GM12878 (cell line): Measurements from ENCODE around the gene CKB. TPM values are rescaled to one million over a fixed set of nuclear protein-coding genes. Genes with fewer than 3 reads are reported as not detected.

ENCODE experiments used
- ATAC-seq: fragments of 200-7000 bp; cut with Tn5 transposase; 3 replicates; pipeline ENCODE4 v1.9.1; 2020; ENCODE audit warnings: mild to moderate bottlenecking, moderate library complexity
- BruUV-seq: library from RNA; stranded (reverse); fragments of 400-500 nt; replicated peaks from 2 replicates; lab custom pipeline; 2021; lab: Mats Ljungman, UMichigan
- CTCF ChIA-PET: fragments of 300-600 bp; sonication (Branson Sonifier 250); formaldehyde crosslinking; extraction: SDS; loops from one replicate; lab custom pipeline; 2021; ENCODE audit warnings: inconsistent platforms; lab: Yijun Ruan, JAX
- POLR2A ChIA-PET: fragments of 350-600 bp; formaldehyde crosslinking; extraction: SDS; loops from one replicate; lab custom pipeline; 2021; ENCODE audit warnings: inconsistent platforms; lab: Charles Lee
- RAD21 ChIA-PET: fragments of 300-600 bp; sonication (Branson Sonifier 250); formaldehyde crosslinking; loops from one replicate; lab custom pipeline; 2023; ENCODE audit warnings: antibody characterized with exemption; ENCODE audit not compliant: unreplicated experiment; lab: Charles Lee
- SMC1A ChIA-PET: fragments of 300-600 bp; sonication (Branson Sonifier 250); formaldehyde crosslinking; loops from one replicate; lab custom pipeline; 2023; ENCODE audit not compliant: unreplicated experiment, uncharacterized antibody; lab: Charles Lee
- DNase-seq: peaks from one replicate; pipeline ENCODE4 v3.0.0-alpha.2; 2011; ENCODE audit warnings: low read depth, low spot score
- FAIRE-seq: peaks from 3 replicates; lab custom pipeline; 2011; peaks lifted over from hg19 to GRCh38; lab: Jason Lieb, UNC
- H2AFZ ChIP-seq: 2 replicates; pipeline ENCODE4 v1.6.0; 2011; ENCODE audit warnings: low read depth, low read length, control low read depth; ENCODE audit not compliant: control insufficient read depth
- H3K27ac ChIP-seq: 2 replicates; pipeline ENCODE4 v1.5.1; 2011; ENCODE audit warnings: control low read depth; ENCODE audit not compliant: control insufficient read depth, insufficient read depth
- H3K27me3 ChIP-seq, 2 experiments: replicated peaks in 1 of 2; 2 replicates each; pipeline versions ENCODE4 v1.6.0 to v1.6.1; 2011; ENCODE audit warnings: low read length in 1 of 2; ENCODE audit not compliant: control insufficient read depth in 2 of 2, insufficient read depth in 2 of 2
- H3K36me3 ChIP-seq, 2 experiments: 2 replicates each; pipeline ENCODE4 v1.5.1; 2011; ENCODE audit warnings: low read length in 1 of 2; ENCODE audit not compliant: control insufficient read depth in 2 of 2, insufficient read depth in 2 of 2
- H3K4me1 ChIP-seq: 2 replicates; pipeline ENCODE4 v1.6.1; 2011; ENCODE audit warnings: mild to moderate bottlenecking, low read length, moderate library complexity, mixed read lengths; ENCODE audit not compliant: control insufficient read depth, insufficient read depth
- H3K4me2 ChIP-seq: 2 replicates; pipeline ENCODE4 v1.6.0; 2011; ENCODE audit warnings: control low read depth; ENCODE audit not compliant: control insufficient read depth, insufficient read depth
- H3K4me3 ChIP-seq: fragments of 200-600 bp; sonication (generic); 2 replicates; pipeline ENCODE4 v1.5.1; 2016
- H3K79me2 ChIP-seq: 2 replicates; pipeline ENCODE4 v1.6.0; 2011; ENCODE audit warnings: low read length; ENCODE audit not compliant: control insufficient read depth, insufficient read depth
- H3K9ac ChIP-seq: 2 replicates; pipeline ENCODE4 v1.8.0; 2011; ENCODE audit warnings: low read length, control low read depth, mixed read lengths; ENCODE audit not compliant: control insufficient read depth, insufficient read depth
- H3K9me3 ChIP-seq: replicated peaks from 3 replicates; pipeline ENCODE4 v1.5.1; 2011; ENCODE audit warnings: mild to moderate bottlenecking, low read length; ENCODE audit not compliant: control insufficient read depth, insufficient read depth
- H4K20me1 ChIP-seq: 2 replicates; pipeline ENCODE4 v1.6.0; 2011; ENCODE audit not compliant: control insufficient read depth, insufficient read depth
- CEBPB ChIP-seq, 2 experiments: fragments of 150-350 bp in 1 of 2; IDR thresholded peaks; 2 replicates each; pipeline ENCODE4 v1.6.1; 2012 to 2014; ENCODE audit warnings: low read depth in 2 of 2, low read length in 2 of 2, borderline replicate concordance in 1 of 2, inconsistent platforms in 1 of 2
- ETV6 ChIP-seq, 2 experiments: fragments of 450-650 bp in 1 of 2; IDR thresholded peaks in 1 of 2; conservative IDR thresholded peaks in 1 of 2; 2 replicates each; pipeline ENCODE4 v1.6.1; 2014; ENCODE audit warnings: antibody characterized with exemption in 1 of 2, borderline replicate concordance in 1 of 2, low read depth in 1 of 2, mild to moderate bottlenecking in 1 of 2, moderate library complexity in 1 of 2
- FOXM1 ChIP-seq: IDR thresholded peaks from 2 replicates; pipeline ENCODE4 v1.6.1; 2012; ENCODE audit warnings: low read depth, mild to moderate bottlenecking, inconsistent platforms, low read length, moderate library complexity
- JUNB ChIP-seq: IDR thresholded peaks from 2 replicates; pipeline ENCODE4 v1.6.1; 2016; ENCODE audit warnings: antibody characterized with exemption, mild to moderate bottlenecking
- NFIC ChIP-seq: IDR thresholded peaks from 2 replicates; pipeline ENCODE4 v1.6.1; 2012; ENCODE audit warnings: low read depth, mild to moderate bottlenecking, inconsistent platforms, low read length, moderate library complexity
- RB1 ChIP-seq: fragments of 450-650 bp; formaldehyde crosslinking; IDR thresholded peaks from 2 replicates; pipeline ENCODE4 v1.6.1; 2017; ENCODE audit warnings: mild to moderate bottlenecking, borderline replicate concordance
- RUNX3 ChIP-seq: IDR thresholded peaks from 2 replicates; pipeline ENCODE4 v1.6.1; 2012; ENCODE audit warnings: low read length, inconsistent platforms
- WGBS: methylation state at CpG from one replicate; pipeline ENCODE4 v1.1.6; 2016; ENCODE audit warnings: low lambda C conversion rate; ENCODE audit not compliant: insufficient replicate concordance, insufficient coverage; ENCODE audit errors: missing lambda C conversion rate; 5-methylcytosine and 5-hydroxymethylcytosine counted together
- in situ Hi-C: fragments of 300-500 bp; cut with MboI; formaldehyde crosslinking; loops from 9 replicates; pipeline ENCODE4 v1.14.3; 2018; ENCODE audit warnings: mixed read lengths
- intact Hi-C: fragments of 100-400 bp; cut with micrococcal nuclease; formaldehyde crosslinking; loops from one replicate; pipeline ENCODE4 v1.14.2; 2022; ENCODE audit not compliant: unreplicated experiment
- polyA plus RNA-seq, 11 experiments: library from polyadenylated mRNA; depleted of rRNA in 4 of 11; unstranded in 6 of 11; stranded (reverse) in 5 of 11; fragments of >200 nt; fragmentation: Nextera tagmentation in 4 of 11; fragmentation: Illumina TruSeq in 1 of 11; extraction: Ambion mirVana in 4 of 11; extraction: Trizol in 1 of 11; gene quantifications; 1 replicate in 1 of 11; 2 replicates in 10 of 11; pipeline versions ENCODE4 v1.2.1 to v1.2.3, GENCODE V29; 2011 to 2016; ENCODE audit warnings: inconsistent platforms in 2 of 11, missing spikeins in 2 of 11, low read depth in 1 of 11
- small RNA-seq: library from RNA; depleted of rRNA; stranded (forward); fragments of <200 nt; gene quantifications from one replicate; pipeline ENCODE3, GENCODE V24; 2014
- total RNA-seq, 4 experiments: library from RNA; depleted of rRNA in 3 of 4; stranded (reverse); fragments of >200 nt in 3 of 4; fragmentation: Illumina TruSeq in 1 of 4; extraction: Trizol in 1 of 4; gene quantifications; 2 replicates each; pipeline versions ENCODE4 v1.2.1 to v1.2.3, GENCODE V29; 2013 to 2021
- TF ChIP-seq, protein P1 (sequence below): fragments of 450-650 bp; IDR thresholded peaks from 2 replicates; pipeline ENCODE4 v1.6.1; 2018; ENCODE audit warnings: mild to moderate bottlenecking, low read depth, moderate library complexity; ENCODE audit not compliant: partially characterized antibody
- TF ChIP-seq, protein P2 (sequence below): fragments of 450-650 bp; IDR thresholded peaks from 2 replicates; pipeline ENCODE4 v1.6.1; 2017; ENCODE audit warnings: mild to moderate bottlenecking, low read depth, inconsistent platforms; ENCODE audit not compliant: poor library complexity, severe bottlenecking

Gene CKB
- total and polyA plus RNA-seq, 10 of the 15 experiments (the other 5 are each of a cell fraction or from before 2014, with no cell fraction given) = 0.40 to 6.1 (median 2.3) TPM

DNA sequence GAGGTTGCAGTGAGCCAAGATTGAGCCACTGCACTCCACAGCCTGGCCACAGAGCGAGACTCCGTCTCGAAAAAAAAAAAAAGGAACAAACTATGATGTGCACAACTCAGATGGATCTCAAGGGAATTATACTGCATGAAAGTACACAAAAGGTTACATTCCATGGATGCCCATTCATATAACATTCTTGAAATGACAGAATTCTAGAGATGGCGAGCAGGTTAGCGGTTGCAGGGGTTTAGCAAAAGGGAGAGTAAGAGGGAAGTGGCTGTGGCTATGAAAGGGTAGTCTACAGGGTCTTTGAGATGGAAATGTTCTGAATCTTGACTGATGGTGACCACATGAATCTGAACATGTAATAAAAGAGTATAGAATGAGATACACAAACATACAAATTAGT, 49.7 kb downstream of the CKB start:
- Histone ChIP-seq H3K4me3 (no peak overlapping the region), H3K9me3 (no peaks in the 10 kb centered on the region), H3K4me1 (no peaks in the 10 kb centered on the region), H4K20me1 (no peaks in the 10 kb centered on the region), H3K36me3 (peaks cover 10 to 21% of the 10 kb centered on the region in 2 experiments), H2AFZ (no peak overlapping the region), H3K9ac (no peak overlapping the region), H3K27ac (no peak overlapping the region), H3K4me2 (no peak overlapping the region), H3K27me3 (no peaks in the 10 kb centered on the region), H3K79me2 (no peaks in the 10 kb centered on the region)
- ChIA-PET CTCF (no interaction called here), RAD21 (no interaction called here), SMC1A (no interaction called here), POLR2A (interaction anchor here (0.8 kb wide), 1 partner anchor 37 kb away, joined by 3 read pairs; no protein-coding TSS in a partner anchor)
- in situ Hi-C loops (no loop called here), intact Hi-C loops (no loop called here)
- BruUV-seq = no TSS peak
- DNase-seq (no peak), FAIRE-seq (no peak), ATAC-seq (no peak)
- no peak for TF ChIP-seq CEBPB (IDR thresholded peaks at IDR 0.05; ENCODE audit: borderline replicate concordance in 1 of 2, low read depth in 2 of 2, low read length in 2 of 2)
- peak; percentile 86 for TF ChIP-seq RUNX3
- TF ChIP-seq ETV6 (conservative IDR thresholded peaks at IDR 0.05 in 1 of 2, IDR thresholded peaks at IDR 0.05 in 1 of 2; ENCODE audit: borderline replicate concordance in 1 of 2, low read depth in 1 of 2) = peak in 1 of 2 experiments; percentile 51; a peak in 1 of 4 replicates
- peak; percentile 39; the same call in 1 of the 2 replicates for TF ChIP-seq FOXM1
- no peak for TF ChIP-seq RB1
- peak; percentile 58; the same call in 1 of the 2 replicates for TF ChIP-seq NFIC
- TF ChIP-seq, protein P1, sequence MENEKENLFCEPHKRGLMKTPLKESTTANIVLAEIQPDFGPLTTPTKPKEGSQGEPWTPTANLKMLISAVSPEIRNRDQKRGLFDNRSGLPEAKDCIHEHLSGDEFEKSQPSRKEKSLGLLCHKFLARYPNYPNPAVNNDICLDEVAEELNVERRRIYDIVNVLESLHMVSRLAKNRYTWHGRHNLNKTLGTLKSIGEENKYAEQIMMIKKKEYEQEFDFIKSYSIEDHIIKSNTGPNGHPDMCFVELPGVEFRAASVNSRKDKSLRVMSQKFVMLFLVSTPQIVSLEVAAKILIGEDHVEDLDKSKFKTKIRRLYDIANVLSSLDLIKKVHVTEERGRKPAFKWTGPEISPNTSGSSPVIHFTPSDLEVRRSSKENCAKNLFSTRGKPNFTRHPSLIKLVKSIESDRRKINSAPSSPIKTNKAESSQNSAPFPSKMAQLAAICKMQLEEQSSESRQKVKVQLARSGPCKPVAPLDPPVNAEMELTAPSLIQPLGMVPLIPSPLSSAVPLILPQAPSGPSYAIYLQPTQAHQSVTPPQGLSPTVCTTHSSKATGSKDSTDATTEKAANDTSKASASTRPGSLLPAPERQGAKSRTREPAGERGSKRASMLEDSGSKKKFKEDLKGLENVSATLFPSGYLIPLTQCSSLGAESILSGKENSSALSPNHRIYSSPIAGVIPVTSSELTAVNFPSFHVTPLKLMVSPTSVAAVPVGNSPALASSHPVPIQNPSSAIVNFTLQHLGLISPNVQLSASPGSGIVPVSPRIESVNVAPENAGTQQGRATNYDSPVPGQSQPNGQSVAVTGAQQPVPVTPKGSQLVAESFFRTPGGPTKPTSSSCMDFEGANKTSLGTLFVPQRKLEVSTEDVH = no peak
- TF ChIP-seq, protein P2, sequence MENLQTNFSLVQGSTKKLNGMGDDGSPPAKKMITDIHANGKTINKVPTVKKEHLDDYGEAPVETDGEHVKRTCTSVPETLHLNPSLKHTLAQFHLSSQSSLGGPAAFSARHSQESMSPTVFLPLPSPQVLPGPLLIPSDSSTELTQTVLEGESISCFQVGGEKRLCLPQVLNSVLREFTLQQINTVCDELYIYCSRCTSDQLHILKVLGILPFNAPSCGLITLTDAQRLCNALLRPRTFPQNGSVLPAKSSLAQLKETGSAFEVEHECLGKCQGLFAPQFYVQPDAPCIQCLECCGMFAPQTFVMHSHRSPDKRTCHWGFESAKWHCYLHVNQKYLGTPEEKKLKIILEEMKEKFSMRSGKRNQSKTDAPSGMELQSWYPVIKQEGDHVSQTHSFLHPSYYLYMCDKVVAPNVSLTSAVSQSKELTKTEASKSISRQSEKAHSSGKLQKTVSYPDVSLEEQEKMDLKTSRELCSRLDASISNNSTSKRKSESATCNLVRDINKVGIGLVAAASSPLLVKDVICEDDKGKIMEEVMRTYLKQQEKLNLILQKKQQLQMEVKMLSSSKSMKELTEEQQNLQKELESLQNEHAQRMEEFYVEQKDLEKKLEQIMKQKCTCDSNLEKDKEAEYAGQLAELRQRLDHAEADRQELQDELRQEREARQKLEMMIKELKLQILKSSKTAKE = no peak
- TF ChIP-seq JUNB = peak; percentile 77
- WGBS = 65% methylated on average over 5 of the region's 5 CpGs

Small RNA genes within 50 kb of the gene (small RNA-seq; reads per million reads assigned to genes)
- gene RNU4-68P (not detected), gene RNU7-160P (not detected)

Other genes with a start within 250 kb of the CKB start
Only the 7 nearest of the 8 such genes appear.
- 68.6 and 75.6 TPM in 2 replicates for gene EIF5, start 188.6 kb downstream of the CKB start, total RNA-seq (2014; rRNA removed)
- 84.1 and 92.7 TPM in 2 replicates for gene EIF5, start 188.6 kb downstream of the CKB start, total RNA-seq (2014; rRNA removed; fragmentation: Illumina TruSeq; extraction: Trizol)
- 156 and 166 TPM in 2 replicates for gene EIF5, start 188.6 kb downstream of the CKB start, total RNA-seq (2021)
- gene EIF5, start 188.6 kb downstream of the CKB start, polyA plus RNA-seq (2011; rRNA removed) = 268 and 275 TPM in 2 replicates
- gene EIF5, start 188.6 kb downstream of the CKB start, polyA plus RNA-seq (2014; fragmentation: Illumina TruSeq; extraction: Trizol) = 137 and 204 TPM in 2 replicates
- 10 to 100 TPM; 51.2 to 80.9 TPM for gene EIF5, start 188.6 kb downstream of the CKB start, polyA plus RNA-seq (2014; fragmentation: Nextera tagmentation; extraction: Ambion mirVana)
- 83.2 and 89.1 TPM in 2 replicates for gene EIF5, start 188.6 kb downstream of the CKB start, polyA plus RNA-seq (2014; rRNA removed)
- 100 to 1,000 TPM; 312 to 360 TPM for gene EIF5, start 188.6 kb downstream of the CKB start, polyA plus RNA-seq (2016; fragmentation: Nextera tagmentation; extraction: Ambion mirVana)
- gene MARK3, start 137.4 kb downstream of the CKB start, total RNA-seq (2014; rRNA removed) = 39.6 and 43.3 TPM in 2 replicates
- gene MARK3, start 137.4 kb downstream of the CKB start, total RNA-seq (2014; rRNA removed; fragmentation: Illumina TruSeq; extraction: Trizol) = 48.0 and 48.3 TPM in 2 replicates
- 51.9 and 59.3 TPM in 2 replicates for gene MARK3, start 137.4 kb downstream of the CKB start, total RNA-seq (2021)
- 75.1 and 85.6 TPM in 2 replicates for gene MARK3, start 137.4 kb downstream of the CKB start, polyA plus RNA-seq (2011; rRNA removed)
- 50.7 and 52.0 TPM in 2 replicates for gene MARK3, start 137.4 kb downstream of the CKB start, polyA plus RNA-seq (2014; fragmentation: Illumina TruSeq; extraction: Trizol)
- gene MARK3, start 137.4 kb downstream of the CKB start, polyA plus RNA-seq (2014; fragmentation: Nextera tagmentation; extraction: Ambion mirVana) = 10 to 100 TPM; 10.7 to 19.8 TPM
- 43.2 and 49.9 TPM in 2 replicates for gene MARK3, start 137.4 kb downstream of the CKB start, polyA plus RNA-seq (2014; rRNA removed)
- 10 to 100 TPM; 28.6 to 31.0 TPM for gene MARK3, start 137.4 kb downstream of the CKB start, polyA plus RNA-seq (2016; fragmentation: Nextera tagmentation; extraction: Ambion mirVana)
- 13.5 and 18.2 TPM in 2 replicates for gene TRMT61A, start 6.4 kb upstream of the CKB start, total RNA-seq (2014; rRNA removed)
- gene TRMT61A, start 6.4 kb upstream of the CKB start, total RNA-seq (2014; rRNA removed; fragmentation: Illumina TruSeq; extraction: Trizol) = 3.7 and 4.7 TPM in 2 replicates
- gene TRMT61A, start 6.4 kb upstream of the CKB start, total RNA-seq (2021) = 15.6 and 17.9 TPM in 2 replicates
- 2.4 and 5.1 TPM in 2 replicates for gene TRMT61A, start 6.4 kb upstream of the CKB start, polyA plus RNA-seq (2011; rRNA removed)
- 0.46 and 1.4 TPM in 2 replicates for gene TRMT61A, start 6.4 kb upstream of the CKB start, polyA plus RNA-seq (2014; fragmentation: Illumina TruSeq; extraction: Trizol)
- gene TRMT61A, start 6.4 kb upstream of the CKB start, polyA plus RNA-seq (2014; fragmentation: Nextera tagmentation; extraction: Ambion mirVana) = under 1 TPM; 0.11 to 0.38 TPM
- gene TRMT61A, start 6.4 kb upstream of the CKB start, polyA plus RNA-seq (2014; rRNA removed) = 17.6 and 20.4 TPM in 2 replicates
- 10 to 100 TPM; 19.8 to 21.9 TPM for gene TRMT61A, start 6.4 kb upstream of the CKB start, polyA plus RNA-seq (2016; fragmentation: Nextera tagmentation; extraction: Ambion mirVana)
- gene BAG5, start 39.8 kb upstream of the CKB start, total RNA-seq (2014; rRNA removed) = 17.5 and 18.5 TPM in 2 replicates
- 22.9 and 23.8 TPM in 2 replicates for gene BAG5, start 39.8 kb upstream of the CKB start, total RNA-seq (2014; rRNA removed; fragmentation: Illumina TruSeq; extraction: Trizol)
- gene BAG5, start 39.8 kb upstream of the CKB start, total RNA-seq (2021) = 21.4 and 22.7 TPM in 2 replicates
- gene BAG5, start 39.8 kb upstream of the CKB start, polyA plus RNA-seq (2011; rRNA removed) = 10.2 and 14.2 TPM in 2 replicates
- gene BAG5, start 39.8 kb upstream of the CKB start, polyA plus RNA-seq (2014; fragmentation: Illumina TruSeq; extraction: Trizol) = 25.9 and 33.9 TPM in 2 replicates
- 10 to 100 TPM in 1 of 2 experiments, 1 to 10 TPM in 1; 9.9 to 10.9 TPM for gene BAG5, start 39.8 kb upstream of the CKB start, polyA plus RNA-seq (2014; fragmentation: Nextera tagmentation; extraction: Ambion mirVana)
- 13.1 and 13.5 TPM in 2 replicates for gene BAG5, start 39.8 kb upstream of the CKB start, polyA plus RNA-seq (2014; rRNA removed)
- gene BAG5, start 39.8 kb upstream of the CKB start, polyA plus RNA-seq (2016; fragmentation: Nextera tagmentation; extraction: Ambion mirVana) = 10 to 100 TPM; 25.7 to 30.5 TPM
- 23.7 and 37.3 TPM in 2 replicates for gene COA8, start 40.1 kb upstream of the CKB start, total RNA-seq (2014; rRNA removed)
- gene COA8, start 40.1 kb upstream of the CKB start, total RNA-seq (2014; rRNA removed; fragmentation: Illumina TruSeq; extraction: Trizol) = 22.7 and 24.2 TPM in 2 replicates
- 29.0 and 34.7 TPM in 2 replicates for gene COA8, start 40.1 kb upstream of the CKB start, total RNA-seq (2021)
- gene COA8, start 40.1 kb upstream of the CKB start, polyA plus RNA-seq (2011; rRNA removed) = 20.5 and 29.0 TPM in 2 replicates
- 27.4 and 30.6 TPM in 2 replicates for gene COA8, start 40.1 kb upstream of the CKB start, polyA plus RNA-seq (2014; fragmentation: Illumina TruSeq; extraction: Trizol)
- 10 to 100 TPM in 1 of 2 experiments, 1 to 10 TPM in 1; 6.1 to 11.3 TPM for gene COA8, start 40.1 kb upstream of the CKB start, polyA plus RNA-seq (2014; fragmentation: Nextera tagmentation; extraction: Ambion mirVana)
- 32.8 and 33.7 TPM in 2 replicates for gene COA8, start 40.1 kb upstream of the CKB start, polyA plus RNA-seq (2014; rRNA removed)
- 10 to 100 TPM; 67.6 to 69.5 TPM for gene COA8, start 40.1 kb upstream of the CKB start, polyA plus RNA-seq (2016; fragmentation: Nextera tagmentation; extraction: Ambion mirVana)
- 95.2 and 105 TPM in 2 replicates for gene KLC1, start 106.4 kb upstream of the CKB start, total RNA-seq (2014; rRNA removed)
- 68.9 and 71.4 TPM in 2 replicates for gene KLC1, start 106.4 kb upstream of the CKB start, total RNA-seq (2014; rRNA removed; fragmentation: Illumina TruSeq; extraction: Trizol)
- gene KLC1, start 106.4 kb upstream of the CKB start, total RNA-seq (2021) = 102 and 113 TPM in 2 replicates
- 85.2 and 120 TPM in 2 replicates for gene KLC1, start 106.4 kb upstream of the CKB start, polyA plus RNA-seq (2011; rRNA removed)
- 39.2 and 44.2 TPM in 2 replicates for gene KLC1, start 106.4 kb upstream of the CKB start, polyA plus RNA-seq (2014; fragmentation: Illumina TruSeq; extraction: Trizol)
- gene KLC1, start 106.4 kb upstream of the CKB start, polyA plus RNA-seq (2014; fragmentation: Nextera tagmentation; extraction: Ambion mirVana) = 10 to 100 TPM in 1 of 2 experiments, 1 to 10 TPM in 1; 5.5 to 15.5 TPM
- 137 and 140 TPM in 2 replicates for gene KLC1, start 106.4 kb upstream of the CKB start, polyA plus RNA-seq (2014; rRNA removed)
- gene KLC1, start 106.4 kb upstream of the CKB start, polyA plus RNA-seq (2016; fragmentation: Nextera tagmentation; extraction: Ambion mirVana) = 10 to 100 TPM; 75.7 to 76.5 TPM
- gene XRCC3, start 192.6 kb upstream of the CKB start, total RNA-seq (2014; rRNA removed) = 48.2 and 50.9 TPM in 2 replicates
- gene XRCC3, start 192.6 kb upstream of the CKB start, total RNA-seq (2014; rRNA removed; fragmentation: Illumina TruSeq; extraction: Trizol) = 24.1 and 28.6 TPM in 2 replicates
- 35.8 and 44.8 TPM in 2 replicates for gene XRCC3, start 192.6 kb upstream of the CKB start, total RNA-seq (2021)
- gene XRCC3, start 192.6 kb upstream of the CKB start, polyA plus RNA-seq (2011; rRNA removed) = 19.0 and 25.6 TPM in 2 replicates
- gene XRCC3, start 192.6 kb upstream of the CKB start, polyA plus RNA-seq (2014; fragmentation: Illumina TruSeq; extraction: Trizol) = 52.0 and 55.3 TPM in 2 replicates
- gene XRCC3, start 192.6 kb upstream of the CKB start, polyA plus RNA-seq (2014; fragmentation: Nextera tagmentation; extraction: Ambion mirVana) = under 1 TPM; 0.37 to 0.60 TPM
- 40.9 and 45.1 TPM in 2 replicates for gene XRCC3, start 192.6 kb upstream of the CKB start, polyA plus RNA-seq (2014; rRNA removed)
- gene XRCC3, start 192.6 kb upstream of the CKB start, polyA plus RNA-seq (2016; fragmentation: Nextera tagmentation; extraction: Ambion mirVana) = 10 to 100 TPM; 24.2 to 25.0 TPM